Mesendoderm (in vitro differentiated cells): ENCODE results near the gene ST6GAL1.

Source experiments
- DNase-seq: peaks from one replicate; pipeline ENCODE4 v3.0.0; 2013
- H2AK5ac ChIP-seq: 2 replicates; pipeline ENCODE4 v1.6.1; 2013; ENCODE audit warnings: low read length, inconsistent platforms
- H2BK120ac ChIP-seq: 2 replicates; pipeline ENCODE4 v1.6.1; 2013; ENCODE audit warnings: low read depth, mild to moderate bottlenecking, low read length, moderate library complexity, mixed read lengths
- H2BK15ac ChIP-seq: replicated peaks from 2 replicates; pipeline ENCODE4 v1.6.1; 2013; ENCODE audit warnings: low read depth, mild to moderate bottlenecking, moderate library complexity
- H2BK5ac ChIP-seq: 2 replicates; pipeline ENCODE4 v1.6.1; 2013; ENCODE audit warnings: low read length, inconsistent platforms
- H3K18ac ChIP-seq: 2 replicates; pipeline ENCODE4 v1.6.1; 2013; ENCODE audit warnings: mild to moderate bottlenecking, low read length, mixed read lengths
- H3K23ac ChIP-seq: one replicate; pipeline ENCODE4 v1.6.1; 2013; ENCODE audit warnings: low read length
- H3K27ac ChIP-seq: 2 replicates; pipeline ENCODE4 v1.5.1; 2013; ENCODE audit warnings: low read depth, mild to moderate bottlenecking, inconsistent platforms, low read length, moderate library complexity
- H3K27me3 ChIP-seq: 2 replicates; pipeline ENCODE4 v1.6.1; 2013; ENCODE audit warnings: low read length, control low read depth, mild to moderate bottlenecking, inconsistent platforms; ENCODE audit not compliant: insufficient read depth, poor library complexity
- H3K36me3 ChIP-seq: 2 replicates; pipeline ENCODE4 v1.6.1; 2013; ENCODE audit warnings: low read length, inconsistent platforms; ENCODE audit not compliant: control insufficient read depth, insufficient read depth
- H3K4ac ChIP-seq: one replicate; pipeline ENCODE4 v1.6.1; 2013; ENCODE audit warnings: low read depth, mild to moderate bottlenecking, low read length, moderate library complexity
- H3K4me1 ChIP-seq: 2 replicates; pipeline ENCODE4 v1.6.1; 2013; ENCODE audit warnings: low read depth, low read length, inconsistent platforms; ENCODE audit not compliant: control insufficient read depth
- H3K4me2 ChIP-seq: 2 replicates; pipeline ENCODE4 v1.6.1; 2013; ENCODE audit warnings: low read length
- H3K4me3 ChIP-seq: 2 replicates; pipeline ENCODE4 v1.5.1; 2013; ENCODE audit warnings: mild to moderate bottlenecking, low read length
- H3K56ac ChIP-seq: one replicate; pipeline ENCODE4 v1.6.1; 2013; ENCODE audit warnings: low read length
- H3K79me1 ChIP-seq: 2 replicates; pipeline ENCODE4 v1.6.1; 2013; ENCODE audit warnings: low read length, inconsistent platforms
- H3K79me2 ChIP-seq: 2 replicates; pipeline ENCODE4 v1.6.1; 2013; ENCODE audit warnings: mild to moderate bottlenecking, low read length; ENCODE audit not compliant: control insufficient read depth, insufficient read depth
- H3K9ac ChIP-seq: 2 replicates; pipeline ENCODE4 v1.6.1; 2013; ENCODE audit warnings: low read length, inconsistent platforms
- H4K5ac ChIP-seq: one replicate; pipeline ENCODE4 v1.6.1; 2013; ENCODE audit warnings: low read length
- H4K8ac ChIP-seq: one replicate; pipeline ENCODE4 v1.6.1; 2013; ENCODE audit warnings: low read depth, mild to moderate bottlenecking, control low read depth, low read length, moderate library complexity
- WGBS: extraction: QIAGEN DNeasy Blood & Tissue Kit; methylation state at CpG from one replicate; pipeline ENCODE4 v1.1.7; 2013; ENCODE audit warnings: low lambda C conversion rate, missing lambda C conversion rate; ENCODE audit not compliant: insufficient coverage; ENCODE audit errors: extremely low coverage; 5-methylcytosine and 5-hydroxymethylcytosine counted together

Gene ST6GAL1

DNA sequence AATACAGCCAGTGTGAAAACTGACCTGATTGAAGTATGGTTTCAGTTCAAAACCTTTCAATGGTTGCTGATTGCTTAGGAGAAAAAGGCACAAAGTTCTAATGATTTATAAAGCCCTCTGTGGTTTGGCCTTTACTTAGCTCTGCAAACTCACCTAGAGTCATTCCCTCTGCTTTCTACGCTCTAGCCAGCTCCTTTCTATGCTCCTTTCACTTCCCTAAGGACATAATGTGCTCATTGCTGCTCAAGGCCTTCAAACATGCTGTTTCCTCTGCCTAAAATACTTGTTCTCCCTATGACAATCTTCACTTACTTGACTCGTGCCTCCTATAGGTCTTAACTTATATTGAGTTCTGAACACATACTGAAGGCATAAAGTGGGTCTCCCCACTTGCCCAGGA is 190.0 kb downstream of the ST6GAL1 start:
- DNase-seq, result no peak
- no peak overlapping the region for H3K4ac ChIP-seq
- WGBS, result no CpG with 5 or more reads among the region's 2 CpGs

DNA sequence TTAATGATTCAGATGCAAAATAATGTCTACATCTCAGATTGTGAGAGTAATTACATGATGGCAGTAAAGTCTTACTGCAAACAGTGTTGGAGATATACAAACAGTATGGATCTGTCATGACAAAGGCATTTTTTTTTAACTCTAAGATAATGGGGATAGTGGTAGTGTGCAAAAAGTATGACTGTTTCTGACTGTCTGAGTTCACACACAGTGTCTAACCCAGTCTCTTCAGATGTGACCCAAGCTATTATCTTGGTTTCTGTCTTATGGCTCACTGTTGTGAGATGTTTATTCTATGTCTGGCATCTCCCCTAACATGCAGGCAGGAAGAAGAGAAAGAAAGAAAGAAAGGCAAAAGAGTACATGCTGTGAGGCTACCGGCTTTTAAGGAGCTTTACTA is 191.9 kb downstream of the ST6GAL1 start:
- H3K79me1 ChIP-seq, result no peaks in the 10 kb centered on the region
- no peaks in the 10 kb centered on the region for H3K36me3 ChIP-seq
- no peak overlapping the region for H3K56ac ChIP-seq
- H3K27ac ChIP-seq, result no peak overlapping the region
- H3K9ac ChIP-seq, result no peak overlapping the region
- WGBS, result no CpG with 5 or more reads among the region's 1 CpG
- no peaks in the 10 kb centered on the region for H3K27me3 ChIP-seq
- no peaks in the 10 kb centered on the region for H3K4me1 ChIP-seq
- H2BK120ac ChIP-seq, result no peak overlapping the region
- no peak overlapping the region for H3K4me2 ChIP-seq
- no peak overlapping the region for H3K23ac ChIP-seq
- no peak overlapping the region for H3K18ac ChIP-seq
- DNase-seq, result no peak
- no peak overlapping the region for H3K4me3 ChIP-seq
- H4K8ac ChIP-seq, result no peak overlapping the region
- no peak overlapping the region for H4K5ac ChIP-seq
- no peak overlapping the region for H2BK5ac ChIP-seq
- no peak overlapping the region for H3K4ac ChIP-seq
- no peak overlapping the region for H2AK5ac ChIP-seq
- no peak overlapping the region for H2BK15ac ChIP-seq
- no peaks in the 10 kb centered on the region for H3K79me2 ChIP-seq

More for the DNA sequence above, 190.0 kb downstream of the ST6GAL1 start:
- Histone ChIP-seq H3K27ac (no peak overlapping the region), H3K56ac (no peak overlapping the region), H3K4me1 (no peaks in the 10 kb centered on the region), H3K9ac (no peak overlapping the region), H2BK15ac (no peak overlapping the region), H3K79me2 (no peaks in the 10 kb centered on the region), H3K4me3 (no peak overlapping the region), H3K18ac (no peak overlapping the region), H2BK120ac (no peak overlapping the region), H4K8ac (no peak overlapping the region), H3K36me3 (no peaks in the 10 kb centered on the region), H2AK5ac (no peak overlapping the region), H3K27me3 (no peaks in the 10 kb centered on the region), H3K4me2 (no peak overlapping the region), H2BK5ac (no peak overlapping the region), H3K23ac (no peak overlapping the region), H3K79me1 (no peaks in the 10 kb centered on the region), H4K5ac (no peak overlapping the region)

DNA sequence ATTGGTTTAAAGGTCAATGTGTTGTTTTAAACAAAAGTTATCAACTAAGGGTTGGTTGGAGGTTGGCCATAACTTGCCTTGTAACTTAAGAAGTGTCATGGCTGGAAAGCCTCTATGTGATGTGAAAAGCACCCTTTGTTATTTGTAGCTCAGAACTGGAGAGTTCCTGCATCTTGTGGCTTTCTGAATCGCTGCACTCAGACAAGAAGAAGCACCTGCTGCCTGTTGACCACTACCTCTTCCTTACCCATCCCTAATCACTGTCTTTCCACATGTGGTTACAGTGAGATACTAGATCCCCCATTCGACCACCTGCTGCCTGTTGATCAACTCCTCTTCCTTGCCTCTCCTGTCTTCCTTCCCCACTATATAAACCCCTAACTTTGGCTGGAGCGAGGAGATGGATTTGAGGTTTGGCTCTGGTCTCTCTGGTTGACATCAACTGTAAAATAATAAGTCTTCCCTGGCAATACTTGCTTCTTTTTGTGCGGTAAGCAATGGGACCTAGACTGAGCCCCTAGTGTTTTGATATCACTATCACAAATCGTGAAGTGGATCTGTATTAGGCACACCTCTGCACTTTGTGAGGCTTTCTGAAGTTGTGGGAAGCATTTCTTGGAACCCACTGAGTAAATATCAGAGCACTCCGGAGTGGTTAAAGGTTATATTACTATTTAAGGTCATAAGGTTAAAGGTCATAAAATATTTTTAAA is 195.1 kb downstream of the ST6GAL1 start:
- no peak overlapping the region for H2BK15ac ChIP-seq
- no peak overlapping the region for H3K56ac ChIP-seq
- DNase-seq, result no peak
- no peak overlapping the region for H3K27ac ChIP-seq
- H2BK120ac ChIP-seq, result no peak overlapping the region
- no peak overlapping the region for H4K8ac ChIP-seq
- no peaks in the 10 kb centered on the region for H3K36me3 ChIP-seq
- H3K18ac ChIP-seq, result no peak overlapping the region
- H2AK5ac ChIP-seq, result no peak overlapping the region
- H3K4me3 ChIP-seq, result no peak overlapping the region
- H3K79me1 ChIP-seq, result peaks cover 8% of the 10 kb centered on the region
- no peaks in the 10 kb centered on the region for H3K27me3 ChIP-seq
- no CpG with 5 or more reads among the region's 6 CpGs for WGBS
- H3K9ac ChIP-seq, result no peak overlapping the region
- no peak overlapping the region for H3K23ac ChIP-seq
- H3K4me1 ChIP-seq, result no peaks in the 10 kb centered on the region
- H4K5ac ChIP-seq, result no peak overlapping the region
- no peak overlapping the region for H2BK5ac ChIP-seq
- peaks cover 3% of the 10 kb centered on the region for H3K79me2 ChIP-seq
- H3K4me2 ChIP-seq, result no peak overlapping the region
- no peak overlapping the region for H3K4ac ChIP-seq
